ENCODE data around the gene RAB34. TPM values are rescaled to one million over a fixed set of nuclear protein-coding genes. Genes with fewer than 3 reads are reported as not detected.

Gene RAB34
- total and polyA plus RNA-seq, 2 experiments from 2014 or later, result 277 to 476 TPM

DNA sequence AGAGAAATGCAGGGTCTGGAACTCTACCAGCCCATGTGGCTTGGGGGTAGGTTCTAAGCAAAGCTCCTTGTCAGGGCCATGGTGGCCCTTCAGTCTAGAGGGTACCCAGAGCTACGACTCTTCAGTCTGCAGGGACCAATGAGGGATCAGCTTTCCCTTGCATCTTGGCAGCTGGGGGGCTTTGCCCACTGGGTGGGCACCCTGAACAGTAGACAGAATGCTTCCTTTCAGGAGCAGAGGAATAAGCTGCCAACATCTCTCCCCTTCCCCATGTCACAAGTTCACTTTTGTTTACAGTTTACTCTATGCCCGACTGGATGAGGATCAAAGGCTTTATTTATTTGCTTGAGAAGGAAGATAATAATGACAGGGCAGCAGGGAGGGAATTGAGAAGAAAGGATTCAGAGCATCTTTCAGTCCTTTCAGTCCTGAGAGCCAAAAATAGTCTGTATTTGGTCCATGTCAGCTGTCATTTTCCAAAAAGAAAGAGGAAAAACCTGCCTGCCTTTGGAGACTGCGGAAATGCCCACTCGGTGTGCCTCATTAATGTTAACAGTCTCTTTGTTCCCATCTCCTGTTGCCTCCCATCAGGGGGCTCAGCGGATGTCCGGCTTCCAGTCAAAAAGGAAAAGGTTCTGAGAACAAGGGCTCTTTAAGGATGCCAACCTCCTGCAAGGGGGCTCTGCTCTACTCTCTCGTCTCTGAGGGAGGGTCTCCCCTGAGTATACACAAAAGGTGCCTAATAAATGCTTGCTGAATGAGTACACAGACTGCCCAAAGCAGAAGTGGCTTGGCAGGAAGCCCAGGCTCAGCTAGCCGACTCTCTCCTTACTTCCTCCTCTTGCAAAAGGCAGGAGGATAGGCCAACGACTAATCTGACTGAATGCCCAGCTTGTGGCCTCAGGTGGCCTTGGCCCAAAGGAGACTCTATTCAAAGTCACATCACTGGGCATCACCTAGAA lies 43.2 kb upstream of the RAB34 start:
- in situ Hi-C loops (cut with MboI), result loop anchor here (10.0 kb wide), 1 partner anchor 134 kb away; the partner anchor contains the start of gene FLOT2
- Histone ChIP-seq H3K4me3 (no peak overlapping the region), H3K79me2 (ENCODE audit: insufficient read depth) (0 out of 2 replicates have a peak, but pooled peaks cover 7% of the 10 kb centered on the region), H3K9me3 (ENCODE audit: low read depth) (no peaks in the 10 kb centered on the region), H3K36me3 (ENCODE audit: low read depth) (peaks cover 10% of the 10 kb centered on the region; the same call in 1 of the 2 replicates), H2AFZ (no peak overlapping the region), H3K4me2 (ENCODE audit: unreplicated experiment) (no peak overlapping the region), H3K27ac (peak overlapping the region; percentile 28; the same call in 1 of the 2 replicates), H3K9me2 (ENCODE audit: insufficient read depth) (no peaks in the 10 kb centered on the region), H4K20me1 (ENCODE audit: insufficient read depth) (no peaks in the 10 kb centered on the region), H3K4me1 (ENCODE audit: insufficient read depth) (no peaks in the 10 kb centered on the region), H3K9ac (no peak overlapping the region), H3K27me3 (replicated peaks; ENCODE audit: insufficient read depth) (no peaks in the 10 kb centered on the region), H3F3A (ENCODE audit: insufficient read depth) (peaks cover 8% of the 10 kb centered on the region; the same call in 1 of the 2 replicates)
- 51 to 55% methylated on average over 9 of the region's 9 CpGs for WGBS, 2 experiments (ENCODE audit: low coverage in 1 of 2, low lambda C conversion rate in 2 of 2, missing lambda C conversion rate in 2 of 2)
- peak; percentile 78 for DNase-seq
- TF ChIP-seq EZH2phosphoT487 (IDR thresholded peaks at IDR 0.05; ENCODE audit: insufficient read depth, low read depth), result no peak
- no peak for TF ChIP-seq EZH2 (IDR thresholded peaks at IDR 0.05; ENCODE audit: insufficient read depth, poor library complexity, severe bottlenecking)

DNA sequence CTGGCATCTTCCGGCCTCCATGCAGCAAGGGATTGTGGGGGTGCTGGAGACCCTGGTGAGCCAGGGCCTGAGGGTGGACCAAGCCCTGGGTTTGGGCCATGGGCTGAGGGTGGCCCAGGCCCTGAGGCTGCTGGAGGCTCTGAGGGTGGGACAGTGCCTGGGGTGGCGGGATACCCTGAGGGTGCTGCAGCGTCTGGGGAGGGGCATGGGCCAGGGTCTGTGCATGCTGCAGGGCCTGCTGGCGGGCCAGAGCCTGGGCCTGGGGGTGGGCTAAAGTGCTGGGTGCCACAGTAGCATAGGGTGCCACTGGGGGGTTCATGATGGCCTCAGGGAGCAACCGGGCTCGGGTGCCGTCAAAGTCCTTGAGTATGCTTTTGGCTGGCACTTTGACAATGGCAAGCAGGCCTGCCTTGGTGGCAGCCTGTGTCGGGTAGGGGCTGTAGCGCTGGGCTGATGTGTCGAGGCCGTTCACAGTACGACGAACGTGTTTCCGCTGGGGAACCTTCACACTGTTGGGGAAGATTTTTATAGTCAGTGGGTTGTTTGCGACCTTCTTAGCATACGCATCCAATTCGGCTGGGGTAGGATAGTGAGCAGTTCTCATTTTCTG lies 41.7 kb upstream of the RAB34 start:
- H3K9ac ChIP-seq, result no peak overlapping the region
- no peak overlapping the region for H2AFZ ChIP-seq
- no peaks in the 10 kb centered on the region for H3K4me1 ChIP-seq (ENCODE audit: insufficient read depth)
- H3K36me3 ChIP-seq (ENCODE audit: low read depth), result no peaks in the 10 kb centered on the region; the same call in 1 of the 2 replicates
- peaks cover 11% of the 10 kb centered on the region; the same call in 1 of the 2 replicates for H3F3A ChIP-seq (ENCODE audit: insufficient read depth)
- no peaks in the 10 kb centered on the region for H3K9me3 ChIP-seq (ENCODE audit: low read depth)
- in situ Hi-C loops (cut with MboI), result no loop called here
- 0 out of 2 replicates have a peak, but pooled peaks cover 7% of the 10 kb centered on the region for H3K79me2 ChIP-seq (ENCODE audit: insufficient read depth)
- H3K27ac ChIP-seq, result no peak overlapping the region
- WGBS, 2 experiments (ENCODE audit: low coverage in 1 of 2, low lambda C conversion rate in 2 of 2, missing lambda C conversion rate in 2 of 2), result 93 to 97% methylated on average over 15 to 18 of the region's 18 CpGs
- H3K4me3 ChIP-seq, result no peak overlapping the region
- no peaks in the 10 kb centered on the region for H4K20me1 ChIP-seq (ENCODE audit: insufficient read depth)
- H3K4me2 ChIP-seq (ENCODE audit: unreplicated experiment), result no peak overlapping the region
- H3K9me2 ChIP-seq (ENCODE audit: insufficient read depth), result no peaks in the 10 kb centered on the region
- TF ChIP-seq EZH2phosphoT487 (IDR thresholded peaks at IDR 0.05; ENCODE audit: insufficient read depth, low read depth) (no peak), EZH2 (IDR thresholded peaks at IDR 0.05; ENCODE audit: insufficient read depth, poor library complexity, severe bottlenecking) (no peak)
- no peak for DNase-seq
- H3K27me3 ChIP-seq (replicated peaks; ENCODE audit: insufficient read depth), result no peaks in the 10 kb centered on the region

DNA sequence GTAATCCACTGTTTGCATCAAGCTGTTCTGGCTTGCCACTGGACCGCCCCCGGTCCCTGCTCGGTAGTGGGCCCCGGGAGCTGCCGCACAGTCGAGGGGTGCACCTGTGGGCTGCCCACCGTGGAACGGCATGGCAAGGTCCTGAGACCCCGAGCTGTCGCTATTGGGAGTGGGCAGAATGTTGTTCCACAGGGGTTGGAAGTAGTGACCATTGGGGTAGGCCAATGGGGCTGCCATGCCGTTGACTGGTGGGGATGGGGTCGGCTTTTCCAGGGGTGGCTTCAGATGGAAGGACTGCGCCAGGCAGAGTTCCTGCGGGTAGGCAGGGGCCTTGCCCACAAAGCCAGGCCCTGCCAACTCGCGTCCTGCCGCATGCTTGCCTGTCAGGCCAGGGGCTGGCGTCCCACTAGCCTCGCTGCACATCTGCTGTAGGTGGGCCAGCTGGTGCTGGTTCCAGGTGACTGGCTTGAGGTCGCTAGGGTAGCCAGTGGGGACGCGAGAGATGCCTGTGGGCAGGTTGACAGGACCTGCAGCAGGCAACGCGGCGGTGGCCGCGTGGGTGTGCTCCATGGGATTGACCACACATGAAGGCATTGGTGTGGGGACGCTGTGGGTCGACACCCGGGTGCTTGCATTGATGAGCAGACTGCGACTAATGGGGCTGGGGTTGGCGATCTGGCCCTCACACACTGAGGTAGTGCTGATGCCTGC lies 40.9 kb upstream of the RAB34 start:
- Histone ChIP-seq H3K4me1 (ENCODE audit: insufficient read depth) (no peaks in the 10 kb centered on the region), H3K4me2 (ENCODE audit: unreplicated experiment) (no peak overlapping the region), H3F3A (ENCODE audit: insufficient read depth) (peaks cover 11% of the 10 kb centered on the region; the same call in 1 of the 2 replicates), H3K4me3 (no peak overlapping the region), H3K9ac (no peak overlapping the region), H3K79me2 (ENCODE audit: insufficient read depth) (0 out of 2 replicates have a peak, but pooled peaks cover 7% of the 10 kb centered on the region), H3K9me3 (ENCODE audit: low read depth) (no peaks in the 10 kb centered on the region), H3K36me3 (ENCODE audit: low read depth) (no peaks in the 10 kb centered on the region; the same call in 1 of the 2 replicates), H3K27me3 (replicated peaks; ENCODE audit: insufficient read depth) (no peaks in the 10 kb centered on the region), H4K20me1 (ENCODE audit: insufficient read depth) (no peaks in the 10 kb centered on the region), H3K27ac (no peak overlapping the region), H3K9me2 (ENCODE audit: insufficient read depth) (no peaks in the 10 kb centered on the region), H2AFZ (no peak overlapping the region)
- WGBS, 2 experiments (ENCODE audit: low coverage in 1 of 2, low lambda C conversion rate in 2 of 2, missing lambda C conversion rate in 2 of 2), result 97% methylated on average over 28 to 32 of the region's 32 CpGs
- DNase-seq, result no peak
- in situ Hi-C loops (cut with MboI), result no loop called here
- TF ChIP-seq EZH2phosphoT487 (IDR thresholded peaks at IDR 0.05; ENCODE audit: insufficient read depth, low read depth), result no peak
- no peak for TF ChIP-seq EZH2 (IDR thresholded peaks at IDR 0.05; ENCODE audit: insufficient read depth, poor library complexity, severe bottlenecking)
